Right renal cortex interstitium (tissue), 3 donors: Measurements from ENCODE around the gene GPR152. TPM values are rescaled to one million over a fixed set of nuclear protein-coding genes. Genes with fewer than 3 reads are reported as not detected.

Source experiments
- DNase-seq, 3 donors: peaks; one replicate each; pipeline ENCODE4 v3.0.0-alpha.2; 2013; ENCODE audit warnings: low read depth in 3 of 3, low spot score in 2 of 3
- polyA plus RNA-seq, 3 donors: library from polyadenylated mRNA; unstranded; fragments of 120-200 nt; gene quantifications; one replicate each; pipeline ENCODE4 v1.2.1, GENCODE V29; 2013; ENCODE audit not compliant: insufficient read length in 3 of 3

The GPR152 gene
- polyA plus RNA-seq, 3 donors = not detected

- peak in 1 of 3 donors; percentile 72 for DNase-seq
Observed at GRCh38 chr11:67401495-67402191, 50.9 kb downstream of the GPR152 start, which contains the start of gene PPP1CA. PPP1CA (minus strand) TSS chr11:67401858; CDS start chr11:67401782, 76 bp downstream.

Other genes with a start within 250 kb of the GPR152 start
- gene GRK2, start 186.3 kb downstream of the GPR152 start, polyA plus RNA-seq = 10 to 100 TPM; 48.0 to 55.7 (median 49.5) TPM
- 10 to 100 TPM; 18.9 to 21.1 (median 20.8) TPM for gene ANKRD13D, start 163.4 kb downstream of the GPR152 start, polyA plus RNA-seq
- gene SSH3, start 149.2 kb downstream of the GPR152 start, polyA plus RNA-seq = 10 to 100 TPM; 16.5 to 22.2 (median 19.6) TPM
- gene POLD4, start 99.2 kb downstream of the GPR152 start, polyA plus RNA-seq = 10 to 100 TPM; 16.2 to 23.2 (median 18.8) TPM
- gene CLCF1, start 79.1 kb downstream of the GPR152 start, polyA plus RNA-seq = 1 to 10 TPM; 4.2 to 4.8 (median 4.5) TPM
- 10 to 100 TPM; 15.4 to 16.4 (median 16.4) TPM for gene RAD9A, start 60.7 kb downstream of the GPR152 start, polyA plus RNA-seq
- gene PPP1CA, start 50.9 kb downstream of the GPR152 start, polyA plus RNA-seq = 100 to 1,000 TPM; 132 to 171 (median 159) TPM
- 1 to 10 TPM; 3.8 to 4.2 (median 4.2) TPM for gene TBC1D10C, start 48.6 kb downstream of the GPR152 start, polyA plus RNA-seq
- 1 to 10 TPM; 1.1 to 1.5 (median 1.4) TPM for gene CARNS1, start 37.1 kb downstream of the GPR152 start, polyA plus RNA-seq
- 10 to 100 TPM; 36.0 to 45.1 (median 39.1) TPM for gene RPS6KB2, start 24.2 kb downstream of the GPR152 start, polyA plus RNA-seq
- gene PTPRCAP, start 15.0 kb downstream of the GPR152 start, polyA plus RNA-seq = 1 to 10 TPM in 2 of 3 donors, under 1 TPM in 1; 0.85 to 2.6 (median 1.9) TPM
- 10 to 100 TPM; 55.1 to 65.0 (median 64.0) TPM for gene CORO1B, start 9.3 kb downstream of the GPR152 start, polyA plus RNA-seq
- gene CABP4, start 2.6 kb upstream of the GPR152 start, polyA plus RNA-seq = 1 to 10 TPM in 1 of 3 donors, under 1 TPM in 2; 0.44 to 1.0 (median 0.64) TPM
- gene TMEM134, start 16.5 kb upstream of the GPR152 start, polyA plus RNA-seq = 10 to 100 TPM; 36.0 to 45.1 (median 42.7) TPM
- gene AIP, start 30.3 kb upstream of the GPR152 start, polyA plus RNA-seq = 10 to 100 TPM; 61.9 to 72.1 (median 66.7) TPM
- 10 to 100 TPM; 21.5 to 26.4 (median 23.8) TPM for gene PITPNM1, start 52.6 kb upstream of the GPR152 start, polyA plus RNA-seq
- 10 to 100 TPM; 31.3 to 46.8 (median 36.5) TPM for gene CDK2AP2, start 55.4 kb upstream of the GPR152 start, polyA plus RNA-seq
- under 1 TPM in 2 of 3 donors, not detected in 1; 0.23 to 0.24 TPM for gene CABP2, start 70.7 kb upstream of the GPR152 start, polyA plus RNA-seq
- gene GSTP1, start 131.1 kb upstream of the GPR152 start, polyA plus RNA-seq = 100 to 1,000 TPM; 671 to 854 (median 757) TPM
- gene NDUFV1, start 154.2 kb upstream of the GPR152 start, polyA plus RNA-seq = 100 to 1,000 TPM; 149 to 153 (median 149) TPM
- 1 to 10 TPM; 3.3 to 5.3 (median 3.4) TPM for gene NUDT8, start 177.2 kb upstream of the GPR152 start, polyA plus RNA-seq
- gene TBX10, start 187.0 kb upstream of the GPR152 start, polyA plus RNA-seq = not detected
- gene ACY3, start 198.0 kb upstream of the GPR152 start, polyA plus RNA-seq = 10 to 100 TPM; 16.8 to 24.9 (median 23.2) TPM
- 1 to 10 TPM; 1.8 to 3.1 (median 2.0) TPM for gene ALDH3B2, start 221.9 kb upstream of the GPR152 start, polyA plus RNA-seq